ENCODE results near the gene GABRA5.

DNA sequence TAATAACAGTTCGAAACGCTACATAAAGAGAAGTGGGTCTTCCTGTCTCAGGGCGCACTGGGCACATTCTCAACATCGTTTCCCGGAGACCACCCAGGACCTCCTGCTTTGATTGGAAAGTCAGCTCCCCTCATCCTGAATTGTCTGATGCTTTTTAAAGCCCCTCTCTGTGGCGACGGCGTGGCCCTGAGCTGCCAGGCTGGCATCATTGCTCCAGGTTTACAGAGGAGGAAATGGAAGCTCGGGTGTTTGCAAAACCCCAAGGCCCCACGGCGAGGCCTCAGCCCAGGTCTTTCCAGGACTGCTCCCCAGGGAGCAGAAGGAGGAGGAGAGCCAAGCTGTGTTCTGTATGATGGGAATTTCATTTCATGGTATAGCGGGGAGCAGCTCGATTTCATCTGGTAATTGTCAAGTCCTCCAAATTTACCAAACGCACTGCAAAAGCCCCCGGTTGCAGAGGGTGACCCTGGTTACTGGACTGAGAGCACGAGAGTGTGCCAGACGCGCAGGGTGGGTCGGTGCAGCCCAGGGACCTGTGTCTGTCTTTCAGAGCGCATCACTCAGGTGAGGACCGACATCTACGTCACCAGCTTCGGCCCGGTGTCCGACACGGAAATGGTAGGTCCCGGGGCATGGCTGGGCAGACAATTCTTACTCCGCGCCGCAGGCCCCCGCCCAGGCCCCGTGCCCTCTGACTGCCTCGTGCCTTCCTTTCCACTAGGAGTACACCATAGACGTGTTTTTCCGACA, 15.9 kb downstream of the GABRA5 start:
- TF ChIP-seq POLR2A (IDR thresholded peaks at IDR 0.05; ENCODE audit: insufficient read depth in 1 of 2, low read depth in 2 of 2, low read length in 2 of 2) = no peak
- TF ChIP-seq CHCHD3 (CRISPR knock-in tag; IDR thresholded peaks at IDR 0.05) = no peak
- TF ChIP-seq WIZ (CRISPR knock-in tag; IDR thresholded peaks at IDR 0.05) = no peak
- TF ChIP-seq TARDBP (CRISPR knock-in tag; IDR thresholded peaks at IDR 0.05) = no peak
- no peak for TF ChIP-seq ZNF496 (CRISPR knock-in tag; IDR thresholded peaks at IDR 0.05; ENCODE audit: insufficient replicate concordance)
- TF ChIP-seq MBD4 (IDR thresholded peaks at IDR 0.05; ENCODE audit: borderline replicate concordance, low read length) = no peak
- TF ChIP-seq MIER2 (CRISPR knock-in tag; IDR thresholded peaks at IDR 0.05) = no peak
- TF ChIP-seq MYC (CRISPR knock-in tag; IDR thresholded peaks at IDR 0.05; ENCODE audit: borderline replicate concordance) = no peak
- no peak for TF ChIP-seq SETDB1 (CRISPR knock-in tag; IDR thresholded peaks at IDR 0.05; ENCODE audit: borderline replicate concordance)
- TF ChIP-seq, protein P1, sequence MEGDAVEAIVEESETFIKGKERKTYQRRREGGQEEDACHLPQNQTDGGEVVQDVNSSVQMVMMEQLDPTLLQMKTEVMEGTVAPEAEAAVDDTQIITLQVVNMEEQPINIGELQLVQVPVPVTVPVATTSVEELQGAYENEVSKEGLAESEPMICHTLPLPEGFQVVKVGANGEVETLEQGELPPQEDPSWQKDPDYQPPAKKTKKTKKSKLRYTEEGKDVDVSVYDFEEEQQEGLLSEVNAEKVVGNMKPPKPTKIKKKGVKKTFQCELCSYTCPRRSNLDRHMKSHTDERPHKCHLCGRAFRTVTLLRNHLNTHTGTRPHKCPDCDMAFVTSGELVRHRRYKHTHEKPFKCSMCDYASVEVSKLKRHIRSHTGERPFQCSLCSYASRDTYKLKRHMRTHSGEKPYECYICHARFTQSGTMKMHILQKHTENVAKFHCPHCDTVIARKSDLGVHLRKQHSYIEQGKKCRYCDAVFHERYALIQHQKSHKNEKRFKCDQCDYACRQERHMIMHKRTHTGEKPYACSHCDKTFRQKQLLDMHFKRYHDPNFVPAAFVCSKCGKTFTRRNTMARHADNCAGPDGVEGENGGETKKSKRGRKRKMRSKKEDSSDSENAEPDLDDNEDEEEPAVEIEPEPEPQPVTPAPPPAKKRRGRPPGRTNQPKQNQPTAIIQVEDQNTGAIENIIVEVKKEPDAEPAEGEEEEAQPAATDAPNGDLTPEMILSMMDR (CRISPR knock-in tag; IDR thresholded peaks at IDR 0.05) = no peak

Measured in HepG2 (cell line).